Right renal cortex interstitium (tissue), 3 donors: ENCODE measurements around the gene ADGRL2. TPM values are rescaled to one million over a fixed set of nuclear protein-coding genes. Genes with fewer than 3 reads are reported as not detected.
A peak's percentile ranks its signal among the peaks of the same experiment; 100 is the strongest.

Experiments used
- DNase-seq, 3 donors: peaks; one replicate each; pipeline ENCODE4 v3.0.0-alpha.2; 2013; ENCODE audit warnings: low read depth in 3 of 3, low spot score in 2 of 3
- polyA plus RNA-seq, 3 donors: library from polyadenylated mRNA; unstranded; fragments of 120-200 nt; gene quantifications; one replicate each; pipeline ENCODE4 v1.2.1, GENCODE V29; 2013; ENCODE audit not compliant: insufficient read length in 3 of 3

Gene ADGRL2
- polyA plus RNA-seq, 3 donors: 157 to 195 (median 184) TPM

GRCh38 chr1:81805537-81806431, 5.0 kb downstream of the ADGRL2 start:
- DNase-seq: no peak

- no peak for DNase-seq
Measured at GRCh38 chr1:81806432-81806770, 5.7 kb downstream of the ADGRL2 start.

- peak in 1 of 3 donors; percentile 27 for DNase-seq
Measured at GRCh38 chr1:81808760-81809159, 8.0 kb downstream of the ADGRL2 start.

GRCh38 chr1:81809808-81810207, 9.1 kb downstream of the ADGRL2 start:
- no peak for DNase-seq

GRCh38 chr1:81811757-81812371, 11.1 kb downstream of the ADGRL2 start:
- no peak for DNase-seq

- DNase-seq: no peak
Measured at GRCh38 chr1:81812712-81813111, 12.0 kb downstream of the ADGRL2 start.

- no peak for DNase-seq
Measured at GRCh38 chr1:81813691-81814090, 13.0 kb downstream of the ADGRL2 start.

- no peak for DNase-seq
Measured at GRCh38 chr1:81819613-81820012, 18.9 kb downstream of the ADGRL2 start.

- no peak for DNase-seq
Measured at GRCh38 chr1:81820765-81821164, 20.0 kb downstream of the ADGRL2 start.

GRCh38 chr1:81823082-81823481, 22.3 kb downstream of the ADGRL2 start:
- DNase-seq: no peak

- no peak for DNase-seq
Measured at GRCh38 chr1:81824759-81825158, 24.0 kb downstream of the ADGRL2 start.

- DNase-seq: no peak
Measured at GRCh38 chr1:81827942-81828341, 27.2 kb downstream of the ADGRL2 start.

- no peak for DNase-seq
Measured at GRCh38 chr1:81832573-81832972, 31.8 kb downstream of the ADGRL2 start.

GRCh38 chr1:81833722-81834121, 33.0 kb downstream of the ADGRL2 start:
- no peak for DNase-seq

- DNase-seq: no peak
Measured at GRCh38 chr1:81834268-81834667, 33.5 kb downstream of the ADGRL2 start.

GRCh38 chr1:81834921-81835698, 34.4 kb downstream of the ADGRL2 start:
- no peak for DNase-seq

GRCh38 chr1:81836007-81836626, 35.4 kb downstream of the ADGRL2 start:
- DNase-seq: no peak

GRCh38 chr1:81838600-81839218, 38.0 kb downstream of the ADGRL2 start:
- no peak for DNase-seq

- no peak for DNase-seq
Measured at GRCh38 chr1:81840805-81841204, 40.1 kb downstream of the ADGRL2 start.

- no peak for DNase-seq
Measured at GRCh38 chr1:81841795-81842194, 41.1 kb downstream of the ADGRL2 start.

GRCh38 chr1:81844477-81844876, 43.7 kb downstream of the ADGRL2 start:
- DNase-seq: no peak
